Right cardiac atrium (tissue), 5 donors: ENCODE data around the gene GRIN3B. TPM values are rescaled to one million over a fixed set of nuclear protein-coding genes. Genes with fewer than 3 reads are reported as not detected.
A peak's percentile ranks its signal among the peaks of the same experiment; 100 is the strongest.
"Not testable (repeated sequence)": the region's sequence is repeated elsewhere in the genome, so short reads cannot be mapped to it uniquely, and the experiment has no call there.

Experiments used
- ATAC-seq, 2 donors: fragments of 200-7000 bp; cut with Tn5 transposase; one replicate each; pipeline versions ENCODE4 v1.8.0 to v1.9.1; 2020; ENCODE audit warnings: moderate library complexity in 2 of 2, mild to moderate bottlenecking in 1 of 2
- DNase-seq, 3 donors: peaks; one replicate each; pipeline ENCODE4 v3.0.0-alpha.2; 2020
- H3K27ac ChIP-seq: one replicate; pipeline ENCODE4 v1.5.1; 2013; ENCODE audit warnings: mild to moderate bottlenecking, low read length, control low read depth, moderate library complexity
- H3K27me3 ChIP-seq: one replicate; pipeline ENCODE4 v1.6.1; 2013; ENCODE audit not compliant: control insufficient read depth, insufficient read depth
- H3K4me1 ChIP-seq: one replicate; pipeline ENCODE4 v1.6.1; 2013; ENCODE audit warnings: low read length; ENCODE audit not compliant: control insufficient read depth, insufficient read depth
- H3K4me3 ChIP-seq: one replicate; pipeline ENCODE4 v1.5.1; 2013; ENCODE audit warnings: low read length, control low read depth
- H3K9me3 ChIP-seq: one replicate; pipeline ENCODE4 v1.6.1; 2013; ENCODE audit warnings: low read length; ENCODE audit not compliant: control insufficient read depth
- WGBS: extraction: QIAGEN DNeasy Blood & Tissue Kit; methylation state at CpG from one replicate; pipeline ENCODE4 v1.1.7; 2013; 5-methylcytosine and 5-hydroxymethylcytosine counted together
- intact Hi-C, 4 donors: fragments of 100-400 bp; cut with DNase I; formaldehyde crosslinking; loops; one replicate each; pipeline versions ENCODE4 v1.11.0 to v1.14.0; 2022 to 2023
- polyA plus RNA-seq: library from polyadenylated mRNA; stranded (reverse); fragments of 200-250 nt; gene quantifications from one replicate; pipeline ENCODE4 v1.2.3, GENCODE V29; 2013
- total RNA-seq, 4 donors: library from RNA; stranded (reverse); fragmentation: NEBNext Ultra II Directional; extraction: Animal tissue kit (Norgen Biotek cat#: 25700); gene quantifications; one replicate each; pipeline ENCODE4 v1.2.1, GENCODE V29; 2021
- donor health status: healthy with polysubstance abuse.
- donor health status: DM: no; HTN: yes; CAD: no.
- donor health status: DM: no; HTN: no; CAD: no.
- donor health status: DM: no; HTN: yes; CAD: no; lungs with severe emphysema.
- donor health status: DM: yes; HTN: yes; CAD: no.

Gene GRIN3B
- total and polyA plus RNA-seq, 5 donors: 0.06 TPM; not detected in 4

GRCh38 chr19:957578-957977 lies 42.6 kb upstream of the GRIN3B start:
- H3K27me3 ChIP-seq, ATAC-seq, H3K9me3 ChIP-seq, DNase-seq, H3K27ac ChIP-seq, intact Hi-C loops, H3K4me1 ChIP-seq, H3K4me3 ChIP-seq: not testable (repeated sequence)
- 93% methylated on average over 9 of the region's 9 CpGs for WGBS

- Histone ChIP-seq H3K4me3 (no peak overlapping the region), H3K4me1 (no peaks in the 10 kb centered on the region), H3K27me3 (no peaks in the 10 kb centered on the region), H3K27ac (no peak overlapping the region), H3K9me3 (no peaks in the 10 kb centered on the region)
- 89% methylated on average over 36 of the region's 36 CpGs for WGBS
- intact Hi-C loops: no loop called here
- DNase-seq: no peak
- ATAC-seq: no peak
Observed at GRCh38 chr19:958967-959855, 41.0 kb upstream of the GRIN3B start.

GRCh38 chr19:960020-960419 lies 40.2 kb upstream of the GRIN3B start:
- H3K4me1 ChIP-seq: no peaks in the 10 kb centered on the region
- DNase-seq: no peak
- WGBS: 68% methylated on average over 12 of the region's 12 CpGs

GRCh38 chr19:960601-960938 lies 39.6 kb upstream of the GRIN3B start:
- 82% methylated on average over 8 of the region's 8 CpGs for WGBS

More at GRCh38 chr19:960020-960419, 40.2 kb upstream of the GRIN3B start:
- H3K4me3 ChIP-seq: no peak overlapping the region
- no peaks in the 10 kb centered on the region for H3K27me3 ChIP-seq
- no peak for ATAC-seq
- intact Hi-C loops: no loop called here
- H3K9me3 ChIP-seq: no peaks in the 10 kb centered on the region
- H3K27ac ChIP-seq: no peak overlapping the region

GRCh38 chr19:961866-962620 lies 38.2 kb upstream of the GRIN3B start:
- Histone ChIP-seq H3K27ac (no peak overlapping the region), H3K27me3 (no peaks in the 10 kb centered on the region), H3K4me1 (no peaks in the 10 kb centered on the region), H3K4me3 (no peak overlapping the region), H3K9me3 (no peaks in the 10 kb centered on the region)
- ATAC-seq (peak; percentile 20 to 64), DNase-seq (peak in 2 of 3 donors; percentile 55 to 72)
- 79% methylated on average over 14 of the region's 14 CpGs for WGBS
- intact Hi-C loops: no loop called here

More at GRCh38 chr19:960601-960938, 39.6 kb upstream of the GRIN3B start:
- intact Hi-C loops: no loop called here
- ATAC-seq: no peak
- Histone ChIP-seq H3K4me1 (no peaks in the 10 kb centered on the region), H3K4me3 (no peak overlapping the region), H3K9me3 (no peaks in the 10 kb centered on the region), H3K27me3 (no peaks in the 10 kb centered on the region), H3K27ac (no peak overlapping the region)
- no peak for DNase-seq

GRCh38 chr19:962683-963400 lies 37.4 kb upstream of the GRIN3B start:
- no peak overlapping the region for H3K27ac ChIP-seq
- no peak overlapping the region for H3K4me3 ChIP-seq
- no peak for DNase-seq
- no peak for ATAC-seq
- intact Hi-C loops: no loop called here
- H3K4me1 ChIP-seq: no peaks in the 10 kb centered on the region
- WGBS: 89% methylated on average over 31 of the region's 31 CpGs
- no peaks in the 10 kb centered on the region for H3K27me3 ChIP-seq
- H3K9me3 ChIP-seq: no peaks in the 10 kb centered on the region

GRCh38 chr19:963486-963951 lies 36.7 kb upstream of the GRIN3B start:
- DNase-seq (no peak), ATAC-seq (no peak)
- no peaks in the 10 kb centered on the region for H3K27me3 ChIP-seq
- WGBS: 88% methylated on average over 11 of the region's 11 CpGs
- H3K4me1 ChIP-seq: no peaks in the 10 kb centered on the region
- H3K9me3 ChIP-seq: no peaks in the 10 kb centered on the region
- intact Hi-C loops: no loop called here
- H3K27ac ChIP-seq: no peak overlapping the region
- no peak overlapping the region for H3K4me3 ChIP-seq

- Histone ChIP-seq H3K27ac (no peak overlapping the region), H3K9me3 (no peaks in the 10 kb centered on the region), H3K4me3 (no peak overlapping the region), H3K4me1 (no peaks in the 10 kb centered on the region), H3K27me3 (no peaks in the 10 kb centered on the region)
- DNase-seq (no peak), ATAC-seq (peak in 1 of 2 donors; percentile 8)
- 97% methylated on average over 16 of the region's 16 CpGs for WGBS
- intact Hi-C loops: no loop called here
Observed at GRCh38 chr19:964116-964520, 36.1 kb upstream of the GRIN3B start.

GRCh38 chr19:964761-965694 lies 35.2 kb upstream of the GRIN3B start:
- ATAC-seq (no peak), DNase-seq (peak in 1 of 3 donors; percentile 48)
- no peaks in the 10 kb centered on the region for H3K9me3 ChIP-seq
- no peak overlapping the region for H3K4me3 ChIP-seq
- WGBS: 98% methylated on average over 19 of the region's 19 CpGs
- no peaks in the 10 kb centered on the region for H3K4me1 ChIP-seq
- H3K27ac ChIP-seq: no peak overlapping the region
- intact Hi-C loops: no loop called here
- no peaks in the 10 kb centered on the region for H3K27me3 ChIP-seq

- intact Hi-C loops: no loop called here
- Histone ChIP-seq H3K9me3 (peaks cover 3% of the 10 kb centered on the region), H3K27me3 (no peaks in the 10 kb centered on the region), H3K27ac (no peak overlapping the region), H3K4me3 (no peak overlapping the region), H3K4me1 (no peaks in the 10 kb centered on the region)
- 95% methylated on average over 17 of the region's 17 CpGs for WGBS
- DNase-seq (no peak), ATAC-seq (no peak)
Observed at GRCh38 chr19:966485-967088, 33.6 kb upstream of the GRIN3B start.
